HG03196 (cell line): Measurements from ENCODE around the gene HOXB6.

ENCODE experiments used
- ATAC-seq: cut with Tn5 transposase; IDR thresholded peaks from one replicate; pipeline ENCODE4 v1.9.1; 2021; ENCODE audit not compliant: unreplicated experiment

HOXB6 gene

DNA sequence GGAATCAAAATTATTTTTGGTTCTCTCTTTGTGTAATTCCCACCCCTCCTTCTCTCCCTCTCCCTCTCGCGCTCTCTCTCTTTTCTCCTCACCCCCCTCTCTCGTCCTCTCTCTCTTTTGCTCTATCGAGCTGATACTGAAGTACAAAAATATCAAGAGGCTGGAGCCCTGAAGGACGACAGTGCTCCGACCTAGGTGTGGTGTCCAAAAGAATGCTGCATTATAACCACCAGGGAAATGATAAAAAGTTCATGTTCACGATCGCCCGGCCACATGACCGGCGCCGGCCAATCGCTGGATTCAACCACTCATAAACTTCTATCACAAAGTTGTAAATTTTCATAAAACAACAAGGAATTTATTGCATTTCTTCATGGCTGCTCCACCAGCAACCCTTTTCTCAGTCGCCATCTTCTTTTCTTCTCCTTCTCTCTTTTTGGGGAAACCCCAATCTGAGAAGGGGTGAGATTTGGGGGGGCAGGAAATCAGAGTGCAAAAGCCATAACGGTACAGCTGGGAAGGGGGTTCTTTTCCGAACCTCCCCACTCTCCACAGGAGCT lies at the start of gene HOXB6:
HOXB6 (minus strand) TSS at position 217 of the 560 bp plus-strand sequence. CDS start 6,836 bp downstream, outside the sequence.
- ATAC-seq, result no peak

DNA sequence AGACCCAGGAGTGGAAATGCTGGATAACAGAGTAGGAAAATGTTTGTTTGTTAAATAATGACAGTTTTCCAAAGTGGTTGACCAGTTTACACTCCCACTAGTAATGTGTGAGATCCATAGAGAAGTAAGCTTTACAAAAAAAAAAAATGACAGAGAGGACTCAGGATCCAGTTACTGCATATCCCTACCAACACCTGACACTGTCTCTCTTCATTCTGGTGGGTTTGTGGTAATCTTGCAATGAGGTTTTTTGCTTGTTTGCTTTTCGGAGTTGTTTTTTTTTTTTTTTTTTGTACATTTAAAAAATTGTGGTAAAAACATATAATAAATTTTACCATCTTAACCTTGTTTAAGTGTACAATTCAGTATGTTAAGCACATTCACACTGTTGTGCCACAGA lies 45.0 kb upstream of the HOXB6 start:
- ATAC-seq, result no peak

DNA sequence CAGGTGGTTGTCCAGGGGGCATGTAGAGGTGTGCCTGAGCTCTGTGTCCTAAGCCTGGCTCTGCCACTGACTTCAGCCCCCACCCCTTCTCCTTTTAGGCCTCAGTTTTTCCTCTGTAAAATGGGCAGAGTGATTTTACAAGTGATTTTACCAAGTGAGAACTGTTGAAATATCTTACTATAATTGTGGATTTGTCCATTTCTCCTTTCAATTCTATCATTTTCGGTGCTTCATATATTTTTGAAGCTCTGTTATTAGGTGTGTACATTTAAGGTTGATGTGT lies 43.1 kb upstream of the HOXB6 start:
- no peak for ATAC-seq

DNA sequence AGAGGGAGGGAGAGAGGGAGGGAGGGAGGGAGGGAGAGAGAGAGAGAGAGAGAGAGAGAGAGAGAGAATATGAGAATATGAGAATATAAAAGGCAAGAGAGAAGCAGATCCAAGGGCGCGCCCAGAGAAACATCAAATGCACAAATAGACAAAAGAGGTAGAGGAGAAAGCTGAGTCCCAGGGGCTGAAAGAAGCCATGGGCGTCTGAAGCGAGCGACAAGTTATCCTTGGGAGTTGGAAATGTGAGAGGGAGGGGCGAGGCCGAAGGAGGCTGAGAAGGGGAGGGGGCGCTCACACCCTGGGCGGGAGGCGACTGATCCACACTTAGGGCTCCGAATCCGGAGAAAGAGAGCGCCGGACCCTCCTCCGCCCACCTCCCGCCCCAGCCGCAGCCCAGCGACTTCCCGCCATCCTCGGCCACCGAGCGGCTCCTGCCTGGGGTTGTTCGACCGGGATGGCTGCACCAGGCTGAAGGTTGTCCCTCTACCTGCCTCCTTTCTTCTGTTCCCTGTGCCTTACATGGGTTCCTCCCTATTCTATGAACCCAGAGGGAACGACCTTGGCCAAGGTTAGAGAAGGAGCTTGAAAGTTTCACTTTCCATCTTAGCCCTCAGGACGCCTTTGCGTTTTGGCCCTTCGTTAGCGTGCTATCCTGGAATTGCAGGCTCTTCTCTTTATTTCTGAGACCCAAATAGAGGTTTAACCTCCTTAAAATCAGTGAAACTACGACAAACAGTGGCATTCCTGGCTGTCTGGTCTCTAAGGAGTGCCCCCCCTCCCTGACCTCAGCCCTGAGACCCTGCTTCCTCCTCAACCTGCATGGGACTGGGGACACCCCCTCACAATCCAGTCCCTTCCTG lies 42.5 kb upstream of the HOXB6 start:
- no peak for ATAC-seq

DNA sequence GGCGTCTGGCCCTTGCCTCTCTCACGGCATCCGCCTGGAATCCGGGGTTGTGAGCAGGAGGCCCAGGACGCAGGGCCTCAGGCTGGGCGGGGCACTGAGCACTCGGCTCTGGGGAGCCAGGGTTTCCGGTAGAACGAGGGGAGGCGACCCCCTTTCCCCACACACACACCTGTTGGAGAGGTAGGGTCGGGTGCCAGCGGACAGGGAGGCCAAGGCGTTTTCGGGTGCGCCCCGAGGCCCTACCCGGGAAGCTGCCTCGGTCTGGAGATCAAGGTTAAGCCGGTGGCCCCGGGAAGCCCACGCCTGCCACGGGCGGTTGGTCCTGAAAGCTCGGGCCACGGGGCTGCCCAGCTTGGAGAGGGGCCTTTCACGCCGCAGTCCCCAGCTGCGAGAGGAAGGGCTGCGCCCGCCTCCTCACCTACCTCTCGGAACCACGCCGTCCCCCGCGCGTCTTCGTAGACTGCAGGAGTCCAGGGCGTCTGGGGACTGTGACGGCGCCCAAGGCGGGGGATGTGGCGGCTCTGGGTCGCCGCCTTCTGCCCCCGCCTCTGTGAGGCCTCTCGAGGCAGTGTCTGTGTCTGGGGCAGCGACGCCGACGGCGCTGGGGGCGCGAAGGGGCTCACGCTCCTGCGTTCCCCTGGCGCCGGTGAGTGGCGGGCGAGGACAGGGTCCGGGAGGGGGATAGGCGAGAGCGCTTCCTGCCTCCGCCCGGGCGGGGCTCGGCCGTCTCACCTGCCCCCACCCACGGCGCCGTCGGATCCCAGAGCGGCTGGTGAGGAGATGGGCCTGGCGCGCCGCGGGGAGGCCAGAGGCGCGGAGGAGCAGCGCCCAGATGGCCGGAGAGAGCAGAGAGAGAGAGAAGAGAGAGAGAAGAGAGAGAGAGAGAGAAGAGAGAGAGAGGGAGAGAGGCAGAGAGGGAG lies 41.7 kb upstream of the HOXB6 start:
- ATAC-seq, result no peak

DNA sequence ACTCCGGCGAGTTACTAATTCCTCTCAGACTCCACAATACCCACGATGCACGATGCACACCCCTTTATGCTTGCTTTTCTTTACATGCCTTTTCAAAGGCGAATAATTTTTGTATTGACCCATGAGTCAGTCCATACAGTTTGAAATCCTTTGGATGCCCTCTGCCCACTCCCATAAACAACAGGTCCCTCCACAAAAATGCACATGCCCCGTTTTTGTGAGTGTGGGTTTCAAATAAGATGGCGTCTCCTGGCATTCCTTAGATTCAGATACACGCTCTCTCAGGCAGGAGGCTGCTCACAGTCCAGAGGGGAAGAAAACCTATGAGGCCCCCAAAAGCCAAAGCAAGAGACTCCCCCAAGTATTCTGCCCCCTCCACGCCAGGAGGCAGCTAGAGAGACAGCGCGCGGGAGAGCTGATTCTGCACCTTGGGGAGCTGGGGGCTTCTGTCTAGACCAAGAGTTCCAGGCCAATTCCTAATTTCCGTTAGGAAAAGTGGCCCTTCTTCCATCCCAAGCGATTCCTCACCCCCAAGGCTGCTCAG lies 40.9 kb upstream of the HOXB6 start:
- no peak for ATAC-seq

DNA sequence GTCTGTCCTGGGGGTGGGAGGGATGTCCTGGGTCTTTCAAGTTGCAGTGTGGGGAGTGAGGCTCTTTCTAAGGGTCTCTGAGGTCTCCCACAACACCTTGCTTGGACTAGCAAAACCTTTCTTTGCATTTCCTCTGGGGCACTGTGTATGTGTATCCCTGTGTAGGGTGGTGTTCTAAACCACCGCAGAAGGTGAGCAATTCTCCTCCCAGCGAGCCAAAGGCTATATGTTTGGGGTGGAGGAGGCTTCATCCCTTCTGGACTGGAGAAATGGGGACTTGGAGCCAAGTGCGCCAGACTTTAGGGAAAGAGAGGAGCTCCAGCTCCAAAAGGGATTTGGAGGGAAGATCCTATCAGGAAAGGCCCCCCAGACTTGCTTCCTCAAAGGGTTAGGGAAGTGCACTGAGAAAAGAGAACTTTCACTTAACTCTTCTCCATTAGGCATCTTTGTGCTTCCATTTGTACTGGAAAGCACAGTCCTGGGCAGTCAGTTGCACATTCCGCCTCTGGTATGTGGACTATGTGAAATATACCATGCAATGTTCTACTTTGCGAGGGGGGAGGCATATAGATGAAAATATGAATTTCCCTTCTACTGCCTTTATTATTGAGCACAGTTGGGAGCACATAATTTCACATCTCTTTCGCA lies 40.2 kb upstream of the HOXB6 start:
- no peak for ATAC-seq

DNA sequence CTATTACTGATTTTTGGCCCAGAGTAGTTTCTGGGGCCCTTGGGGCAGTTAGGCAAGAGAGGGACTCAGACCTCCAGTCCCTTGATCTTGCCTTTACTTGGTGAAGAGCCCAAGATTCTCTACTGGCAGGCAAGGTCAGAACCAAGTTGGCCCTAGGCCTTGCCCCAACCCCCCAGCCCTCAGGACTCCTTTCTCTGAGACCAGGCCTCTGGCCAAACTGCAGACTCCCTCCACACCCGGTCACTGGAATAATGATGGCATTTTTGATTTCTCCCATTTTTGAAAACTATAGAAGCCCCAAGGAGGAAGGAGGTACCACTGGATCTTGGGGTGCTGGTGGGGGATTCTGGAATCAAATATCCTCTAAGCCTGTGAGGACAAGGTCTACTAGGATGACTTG lies 39.4 kb upstream of the HOXB6 start:
- ATAC-seq, result no peak

DNA sequence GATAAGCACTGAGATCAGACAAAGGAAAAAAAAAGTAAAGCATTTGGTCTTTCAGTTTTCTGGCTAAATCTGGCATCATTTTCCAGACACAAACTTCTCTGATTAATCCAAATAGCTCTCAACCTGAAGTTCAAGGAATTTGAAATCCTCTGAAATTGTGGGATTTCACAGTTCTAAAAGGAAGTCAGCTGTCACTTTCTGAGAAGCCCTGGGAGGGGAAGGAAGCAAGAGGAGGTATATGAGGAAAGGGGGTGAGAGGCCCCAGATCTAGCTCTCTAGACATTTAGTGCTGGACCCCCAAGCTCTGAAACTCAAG lies 38.9 kb upstream of the HOXB6 start:
- ATAC-seq, result no peak

DNA sequence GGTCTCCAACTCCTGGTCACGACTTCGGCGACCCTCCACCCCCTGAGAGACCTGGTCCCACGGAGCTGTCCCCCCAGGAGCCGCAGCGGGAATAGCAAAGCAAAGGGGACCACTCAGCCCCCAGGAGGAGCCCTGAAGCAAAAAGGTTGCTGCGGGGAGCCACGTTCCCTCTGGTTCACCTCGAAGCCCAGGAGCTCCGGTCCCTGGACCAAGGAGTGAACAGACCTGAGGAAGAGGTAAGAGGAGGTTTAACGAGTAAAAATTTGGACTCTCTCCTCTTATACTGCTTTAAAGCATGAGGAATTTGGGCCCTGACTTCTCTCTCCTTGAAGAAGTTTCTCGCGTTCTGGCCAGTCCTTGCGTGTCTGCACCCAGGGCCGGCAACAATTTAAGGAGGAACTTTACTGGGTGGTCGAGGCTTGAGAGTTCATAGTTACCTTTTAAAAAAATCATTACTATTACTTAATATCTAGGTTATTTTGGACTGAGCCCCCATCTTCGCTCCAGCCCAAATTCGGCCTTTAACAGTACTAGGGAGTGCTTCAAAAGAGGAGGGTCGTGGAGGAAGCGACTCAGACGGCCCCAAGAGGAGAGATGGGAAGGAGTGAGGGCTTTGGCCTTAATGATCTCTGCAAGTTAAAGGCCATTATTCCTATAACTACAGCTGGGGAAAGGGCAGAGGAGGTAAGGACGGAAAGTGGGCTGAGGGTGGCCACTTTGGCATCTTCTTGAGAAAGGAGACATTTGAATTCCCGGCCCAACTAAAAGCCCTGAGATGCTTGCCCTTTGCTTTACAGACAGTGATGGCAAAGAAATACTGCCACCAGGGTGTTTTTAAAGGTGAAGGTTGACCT lies 38.3 kb upstream of the HOXB6 start:
- ATAC-seq, result no peak

DNA sequence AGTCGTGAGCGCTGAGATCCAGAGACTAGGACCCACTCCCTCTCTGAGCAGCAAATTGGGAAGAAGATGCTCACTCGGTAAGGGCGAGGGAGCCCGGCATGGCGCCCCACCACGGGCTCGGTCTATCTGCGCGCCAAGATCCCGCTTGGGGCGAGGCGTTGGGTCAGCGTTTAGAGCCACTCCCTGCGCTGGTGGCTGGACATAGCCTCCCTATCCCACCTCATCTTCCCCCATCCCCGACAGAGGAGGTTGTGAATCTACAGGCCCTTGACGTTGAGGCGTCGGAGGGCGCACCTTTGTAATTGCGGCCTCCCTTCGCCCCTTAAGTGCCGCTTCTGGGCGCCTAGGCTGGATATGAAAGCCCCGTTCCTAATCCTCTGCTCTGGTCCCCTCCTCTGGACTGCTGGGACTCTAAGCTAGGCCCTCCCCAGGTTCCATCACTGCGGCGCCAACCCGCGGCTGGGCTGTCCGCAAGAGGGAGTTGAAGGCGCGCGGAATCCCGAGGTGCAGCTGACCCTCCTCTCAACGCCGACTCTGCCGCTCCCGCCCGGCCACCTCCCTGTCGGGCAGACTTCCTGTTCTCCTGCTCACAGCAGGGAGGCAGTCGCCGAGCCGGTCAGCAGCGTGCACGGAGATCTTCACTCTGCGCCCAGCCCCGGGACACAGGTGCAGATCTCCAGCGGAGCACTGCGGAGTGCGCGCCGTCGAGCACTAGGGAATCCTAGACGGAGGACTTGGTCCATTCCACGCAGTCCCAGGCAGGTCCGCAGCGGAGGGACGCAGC lies 37.5 kb upstream of the HOXB6 start:
- ATAC-seq, result no peak

DNA sequence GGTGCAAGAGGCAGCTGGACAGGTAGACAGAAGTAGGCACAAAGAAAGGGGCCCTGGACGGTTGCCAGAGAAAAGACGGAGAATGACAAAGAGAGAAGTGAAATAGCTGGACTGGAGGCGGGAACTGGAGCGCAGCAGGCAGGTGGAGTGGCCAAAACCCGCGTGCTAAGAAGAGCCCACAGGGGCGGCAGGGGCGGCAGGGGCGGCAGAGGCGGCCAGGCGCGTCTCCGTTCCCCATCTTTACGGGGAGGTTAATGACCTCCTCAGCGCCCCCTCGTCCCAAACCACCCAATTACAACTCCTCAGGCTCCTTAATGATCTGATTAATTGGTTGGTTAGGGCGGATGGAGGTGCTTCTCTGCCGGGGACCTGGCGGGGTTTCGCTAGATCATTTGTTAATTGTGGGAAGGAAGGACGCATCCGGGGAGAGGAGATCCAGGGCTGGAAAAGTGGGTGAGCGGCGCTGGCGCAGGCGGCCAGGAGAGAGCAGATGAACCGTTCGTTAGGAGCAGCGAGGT lies 36.8 kb upstream of the HOXB6 start:
- ATAC-seq, result no peak

DNA sequence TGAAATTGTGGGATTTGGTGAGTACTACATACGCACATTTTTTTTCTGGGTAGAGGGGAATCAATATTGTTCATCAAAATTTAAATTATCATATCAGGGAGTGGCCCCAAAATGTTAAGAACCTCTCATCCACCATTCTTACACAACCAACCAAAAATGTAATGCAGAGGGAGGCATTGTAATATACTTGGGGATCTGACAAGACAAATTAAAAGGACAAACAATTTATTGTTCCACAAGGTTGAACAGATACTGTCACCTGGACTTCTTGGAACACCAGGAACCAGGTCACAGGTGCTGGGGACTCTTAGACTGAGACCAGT lies 36.0 kb upstream of the HOXB6 start:
- no peak for ATAC-seq

DNA sequence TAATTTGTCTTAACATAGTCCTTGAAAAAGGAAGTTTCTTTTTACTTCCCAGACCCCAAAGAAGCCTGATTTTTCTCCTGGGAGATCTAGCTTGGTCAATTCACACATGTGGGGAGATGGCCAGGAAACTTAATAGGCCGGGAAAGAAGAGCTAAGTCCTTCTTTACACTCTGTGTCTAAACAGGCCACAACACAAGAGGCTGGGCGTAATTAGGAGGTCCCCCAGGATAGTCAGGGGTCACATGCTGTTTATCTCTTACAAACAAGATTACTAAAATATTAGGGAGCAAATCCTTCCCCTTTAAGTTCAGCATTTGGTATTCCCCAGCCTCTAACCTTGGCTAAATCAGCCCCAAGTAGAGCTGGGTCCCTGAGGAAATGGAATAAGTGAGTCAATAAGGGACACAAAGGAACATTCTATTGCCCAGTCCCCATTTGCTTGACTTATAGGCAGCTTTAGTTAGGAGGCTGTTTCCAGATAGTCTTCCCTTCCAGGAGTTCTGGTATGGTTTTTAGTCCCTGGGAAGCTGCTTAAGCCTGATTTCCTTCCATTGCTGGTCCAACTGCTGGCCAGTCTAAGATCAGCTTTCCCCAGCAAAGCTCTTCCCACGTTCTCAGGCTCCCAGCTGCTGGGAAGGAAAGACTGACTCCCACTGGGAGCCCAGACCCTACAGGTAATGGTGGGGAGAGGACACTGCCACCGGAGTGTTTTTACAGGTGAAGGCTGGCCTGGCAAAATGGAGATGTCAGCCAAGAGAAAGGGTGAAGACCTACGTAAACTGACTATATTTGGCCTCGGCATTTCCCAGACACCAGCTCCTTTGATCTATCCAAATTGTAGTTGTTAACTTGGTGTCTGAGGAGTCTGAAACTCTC lies 35.4 kb upstream of the HOXB6 start:
- no peak for ATAC-seq

DNA sequence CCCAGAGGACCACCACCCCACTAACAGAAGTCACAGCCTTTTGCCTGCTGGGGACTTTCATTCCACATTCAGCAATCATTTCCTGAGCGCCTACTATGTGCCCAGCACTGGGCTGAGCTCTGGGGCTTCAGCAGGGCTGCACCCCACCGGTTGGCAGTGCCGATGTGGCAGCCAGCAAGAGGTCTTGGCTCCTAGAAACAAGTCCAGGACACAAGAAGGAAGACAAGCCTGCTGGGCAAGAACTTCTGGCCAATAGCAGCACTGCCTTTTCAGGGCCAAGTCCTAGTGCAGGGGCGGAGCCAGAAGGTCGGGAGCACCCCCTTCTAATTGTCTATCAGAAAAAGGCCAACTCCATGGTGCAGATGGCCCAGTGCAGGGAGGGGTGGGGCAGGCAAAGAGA lies 34.4 kb upstream of the HOXB6 start:
- ATAC-seq, result no peak

DNA sequence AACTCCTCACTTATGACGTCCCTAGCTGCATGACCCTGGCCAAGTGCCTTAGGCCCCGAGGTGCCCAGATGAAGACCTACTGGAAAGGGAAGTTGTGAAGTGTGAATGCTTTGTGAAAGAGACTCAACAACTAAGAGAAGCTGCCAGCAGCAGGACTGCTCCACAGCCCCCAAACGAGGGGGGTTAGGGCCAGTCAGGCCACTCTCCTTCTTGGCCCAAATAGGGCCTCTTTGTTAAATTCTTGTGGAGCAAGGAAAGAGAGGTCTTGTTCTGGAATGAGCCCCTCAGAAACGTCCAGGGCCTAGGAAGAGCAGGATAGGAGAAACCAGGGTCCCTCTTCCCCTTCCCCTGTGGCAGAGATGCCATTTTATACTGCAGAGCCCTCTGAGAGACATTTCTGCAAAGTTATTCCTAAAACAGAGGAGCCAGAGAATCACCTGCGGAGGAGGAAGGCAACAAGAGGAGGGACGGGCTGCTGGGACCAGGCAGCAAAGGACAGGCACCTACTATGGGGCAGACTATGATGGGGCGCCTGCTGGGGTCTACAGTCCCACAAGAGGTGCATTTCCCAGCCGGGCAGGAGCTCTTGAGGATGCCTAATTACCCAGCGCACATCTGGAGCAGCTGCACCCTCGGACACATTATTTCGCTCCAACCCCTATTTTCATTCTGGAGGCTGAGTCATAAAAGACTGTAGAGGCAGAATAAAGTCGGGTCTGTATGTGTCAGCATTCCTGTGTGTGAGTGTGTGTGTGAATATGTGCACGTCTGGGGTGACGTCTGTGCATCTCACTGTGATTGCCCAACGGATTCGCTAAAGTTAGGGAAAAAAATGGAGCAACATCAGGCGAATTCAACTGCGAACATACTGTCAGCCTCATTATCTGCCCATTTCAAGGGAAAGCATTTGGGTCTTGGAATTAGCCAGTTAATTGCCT lies 32.8 kb upstream of the HOXB6 start:
- no peak for ATAC-seq

DNA sequence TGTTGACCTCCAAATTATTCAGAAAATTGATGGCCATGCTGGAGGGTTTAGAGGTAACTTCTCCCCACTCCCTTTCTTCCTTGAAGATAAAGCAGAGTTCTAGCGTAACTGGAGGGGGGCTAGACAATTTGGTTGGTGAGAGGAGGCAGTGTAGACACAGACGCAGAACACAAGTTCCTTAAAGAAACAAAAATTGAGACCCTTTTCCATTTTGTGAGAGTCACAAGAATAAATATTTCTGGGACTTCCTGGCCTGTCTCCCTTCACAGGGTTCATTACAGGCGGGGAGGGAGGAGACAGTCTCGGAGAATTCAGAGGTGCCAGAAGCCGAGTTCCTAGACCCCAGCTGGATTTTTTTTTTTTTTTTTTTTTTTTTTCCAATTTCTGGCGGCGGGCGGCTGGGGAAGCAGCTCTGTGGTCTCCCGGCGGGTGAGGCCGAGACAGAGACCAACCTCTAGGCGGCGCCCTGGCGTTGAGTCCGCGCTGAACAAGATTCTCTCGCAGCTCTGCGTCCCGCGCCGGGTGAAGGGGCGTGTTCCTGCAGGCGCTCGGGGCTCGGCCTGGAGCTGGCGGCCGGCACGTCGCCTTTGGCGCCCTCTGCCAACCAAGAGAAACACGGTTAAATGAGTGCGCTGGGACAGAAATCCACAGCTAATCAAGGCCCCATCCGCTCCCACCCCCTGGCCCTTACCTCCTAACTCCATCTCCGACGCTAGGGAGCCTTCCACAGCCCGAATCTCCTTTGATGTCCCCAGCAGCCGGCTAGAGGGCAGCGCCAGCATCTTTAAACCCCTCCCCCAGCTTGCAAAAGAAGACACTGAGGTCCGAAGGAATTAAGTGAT lies 31.6 kb upstream of the HOXB6 start:
- ATAC-seq, result no peak
